HepG2 (cell line): ENCODE measurements around the gene ELOVL2. TPM values are rescaled to one million over a fixed set of nuclear protein-coding genes. Genes with fewer than 3 reads are reported as not detected.

Experiments used
- ATAC-seq: fragments of 200-7000 bp; cut with Tn5 transposase; 3 replicates; pipeline ENCODE4 v1.9.1; 2020; ENCODE audit warnings: mild to moderate bottlenecking, moderate library complexity
- BruUV-seq: library from RNA; stranded (reverse); fragments of 400-500 nt; replicated peaks from 2 replicates; lab custom pipeline; 2021; lab: Mats Ljungman, UMichigan
- CTCF ChIA-PET: fragments of 300-600 bp; formaldehyde crosslinking; extraction: SDS; loops from one replicate; lab custom pipeline; 2021; ENCODE audit warnings: low total read pairs, inconsistent platforms, low intra/inter-chr PET ratio; lab: Yijun Ruan, JAX
- POLR2A ChIA-PET: fragments of 350-600 bp; sonication (Branson Sonifier 250); formaldehyde crosslinking; loops from one replicate; lab custom pipeline; 2020; ENCODE audit warnings: antibody characterized with exemption, inconsistent platforms; lab: Yijun Ruan, JAX
- DNase-seq: peaks from one replicate; pipeline ENCODE4 v3.0.0-alpha.2; 2015; ENCODE audit warnings: low spot score
- FAIRE-seq: peaks from 3 replicates; lab custom pipeline; 2011; peaks lifted over from hg19 to GRCh38; lab: Jason Lieb, UNC
- H2AFZ ChIP-seq: one replicate; pipeline ENCODE4 v1.6.1; 2011; ENCODE audit warnings: low read length, inconsistent platforms
- H3K27ac ChIP-seq: fragments of 300-600 bp; 3 replicates; pipeline ENCODE4 v1.8.0; 2011; ENCODE audit warnings: mixed run types, mild to moderate bottlenecking, mixed read lengths, low read length, inconsistent platforms; ENCODE audit not compliant: insufficient read depth; ENCODE audit errors: extremely low read length
- H3K27me3 ChIP-seq, 2 experiments: fragments of 200-600 bp in 1 of 2; 2 replicates in 1 of 2; 3 replicates in 1 of 2; pipeline versions ENCODE4 v1.6.0 to v1.8.0; 2011; ENCODE audit warnings: low read length in 2 of 2, mild to moderate bottlenecking in 2 of 2, moderate library complexity in 2 of 2, inconsistent platforms in 1 of 2; ENCODE audit not compliant: insufficient read depth in 2 of 2, control insufficient read depth in 1 of 2
- H3K36me3 ChIP-seq, 2 experiments: fragments of 200-600 bp in 1 of 2; replicated peaks in 1 of 2; 2 replicates in 1 of 2; 3 replicates in 1 of 2; pipeline versions ENCODE4 v1.5.1 to v1.8.0; 2011; ENCODE audit warnings: low read length in 2 of 2, inconsistent platforms in 1 of 2; ENCODE audit not compliant: insufficient read depth in 2 of 2, control insufficient read depth in 1 of 2
- H3K4me1 ChIP-seq: 2 replicates; pipeline ENCODE4 v1.5.1; 2012; ENCODE audit warnings: low read length, inconsistent platforms; ENCODE audit not compliant: insufficient read depth
- H3K4me2 ChIP-seq: 2 replicates; pipeline ENCODE4 v1.6.0; 2011; ENCODE audit warnings: low read depth, low read length, inconsistent platforms
- H3K4me3 ChIP-seq, 3 experiments: fragments of 200-600 bp in 1 of 3; sonication (generic), shearing (Covaris generic) in 1 of 3; replicated peaks in 1 of 3; 2 replicates each; pipeline ENCODE4 v1.5.1; 2011 to 2016; ENCODE audit warnings: low read length in 3 of 3, inconsistent platforms in 2 of 3, low read depth in 2 of 3, mild to moderate bottlenecking in 2 of 3, control low read depth in 1 of 3, mixed read lengths in 1 of 3; ENCODE audit not compliant: insufficient read depth in 1 of 3
- H3K79me2 ChIP-seq: one replicate; pipeline ENCODE4 v1.6.1; 2011; ENCODE audit warnings: low read length, inconsistent platforms; ENCODE audit not compliant: insufficient read depth
- H3K9ac ChIP-seq: 2 replicates; pipeline ENCODE4 v1.6.0; 2011; ENCODE audit warnings: mild to moderate bottlenecking, low read depth, low read length, inconsistent platforms; ENCODE audit not compliant: insufficient read depth
- H3K9me3 ChIP-seq: 2 replicates; pipeline ENCODE4 v1.5.1; 2012; ENCODE audit warnings: mild to moderate bottlenecking, low read length
- H4K20me1 ChIP-seq: 2 replicates; pipeline ENCODE4 v1.6.0; 2011; ENCODE audit warnings: inconsistent platforms, mild to moderate bottlenecking, low read length, moderate library complexity; ENCODE audit not compliant: insufficient read depth
- ARNTL ChIP-seq: sonication (generic); formaldehyde crosslinking; IDR thresholded peaks from 2 replicates; pipeline ENCODE4 v1.4.0; 2020; ENCODE audit warnings: mild to moderate bottlenecking, missing genetic modification reagents
- NFE2L2 ChIP-seq: fragments of 150-350 bp; IDR thresholded peaks from 2 replicates; pipeline ENCODE4 v1.6.1; 2014; ENCODE audit warnings: low read length
- POGZ ChIP-seq: sonication (generic); formaldehyde crosslinking; IDR thresholded peaks from 2 replicates; pipeline ENCODE4 v1.4.0; 2020; ENCODE audit warnings: mild to moderate bottlenecking, missing genetic modification reagents
- RFX3 ChIP-seq: IDR thresholded peaks from 2 replicates; pipeline ENCODE4 v1.6.1; 2016; ENCODE audit warnings: missing biosample characterization, missing genetic modification reagents
- SAP130 ChIP-seq: IDR thresholded peaks from 2 replicates; pipeline ENCODE4 v1.6.1; 2016; ENCODE audit warnings: low read depth
- TEAD3 ChIP-seq: optimal IDR thresholded peaks from 2 replicates; pipeline ENCODE3; 2016; ENCODE audit warnings: borderline replicate concordance
- ZSCAN25 ChIP-seq: sonication (generic); formaldehyde crosslinking; IDR thresholded peaks from 2 replicates; pipeline ENCODE4 v1.8.0; 2022; ENCODE audit warnings: mild to moderate bottlenecking, missing genetic modification reagents
- WGBS: methylation state at CpG from one replicate; pipeline ENCODE4 v1.1.6; 2017; ENCODE audit warnings: low lambda C conversion rate; 5-methylcytosine and 5-hydroxymethylcytosine counted together
- in situ Hi-C: cut with HindIII; loops from 2 replicates; pipeline ENCODE4 v1.10.0; 2017; ENCODE audit warnings: low pct_unique_long_range_greater_than_20kb; ENCODE audit not compliant: extremely low pct_ligation_motif_present
- intact Hi-C: fragments of 100-400 bp; cut with micrococcal nuclease; formaldehyde crosslinking; loops from one replicate; pipeline ENCODE4 v1.10.0; 2022; ENCODE audit not compliant: unreplicated experiment
- polyA plus RNA-seq, 8 experiments: library from polyadenylated mRNA; depleted of rRNA in 3 of 8; stranded (reverse) in 7 of 8; unstranded in 1 of 8; fragments of >200 nt; fragmentation: Illumina TruSeq in 4 of 8; extraction: Trizol in 4 of 8; gene quantifications; 2 replicates each; pipeline versions ENCODE4 v1.2.1 to v1.2.3, GENCODE V29; 2011 to 2016; ENCODE audit warnings: low read depth in 4 of 8, missing spikeins in 1 of 8, mixed read lengths in 1 of 8; ENCODE audit not compliant: insufficient read depth in 1 of 8
- total RNA-seq, 5 experiments: library from RNA; depleted of rRNA; stranded (reverse); fragments of >200 nt; fragmentation: Illumina TruSeq; extraction: Trizol; gene quantifications; 2 replicates each; pipeline ENCODE4 v1.2.3, GENCODE V29; 2016; ENCODE audit warnings: low read depth in 1 of 5
- TF ChIP-seq, protein P1 (sequence below): sonication (generic); formaldehyde crosslinking; IDR thresholded peaks from 2 replicates; pipeline ENCODE4 v1.4.0; 2020; ENCODE audit warnings: low read depth, mild to moderate bottlenecking, missing genetic modification reagents
- TF ChIP-seq, protein P2 (sequence below): sonication (generic); formaldehyde crosslinking; IDR thresholded peaks from 2 replicates; pipeline ENCODE4 v1.5.0; 2020; ENCODE audit warnings: mild to moderate bottlenecking, missing genetic modification reagents
- TF ChIP-seq, protein P3 (sequence below): sonication (generic); formaldehyde crosslinking; conservative IDR thresholded peaks from 2 replicates; pipeline ENCODE4 v1.8.0; 2022; ENCODE audit warnings: mild to moderate bottlenecking, moderate library complexity, missing genetic modification reagents
- TF ChIP-seq, protein P4 (sequence below): sonication (generic); formaldehyde crosslinking; IDR thresholded peaks from 2 replicates; pipeline ENCODE4 v1.5.0; 2020; ENCODE audit warnings: mild to moderate bottlenecking, missing genetic modification reagents, borderline replicate concordance

ELOVL2 gene
- total and polyA plus RNA-seq, 2 of the 13 experiments (the other 11 are each of a cell fraction or from before 2014, with no cell fraction given) = 43.6 to 65.4 TPM

DNA sequence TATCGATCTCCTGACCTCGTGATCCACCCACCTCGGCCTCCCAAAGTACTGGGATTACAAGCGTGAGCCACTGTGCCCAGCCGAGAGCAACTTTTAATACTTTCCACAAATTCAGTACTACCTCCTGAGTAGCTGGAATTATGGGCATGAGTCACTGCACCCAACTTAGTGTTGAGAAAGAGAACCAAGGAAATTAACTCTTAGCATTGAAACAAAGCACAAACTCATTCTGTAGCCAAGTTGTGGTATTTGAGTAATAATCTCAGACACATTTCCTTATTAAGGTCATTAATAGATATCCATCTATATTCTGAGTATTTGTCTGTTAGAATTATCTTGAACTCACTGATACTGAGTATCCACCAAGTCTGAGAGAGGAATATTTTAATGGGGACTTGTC lies 14.3 kb upstream of the ELOVL2 start:
- no peak for TF ChIP-seq NFE2L2
- TF ChIP-seq, protein P1, sequence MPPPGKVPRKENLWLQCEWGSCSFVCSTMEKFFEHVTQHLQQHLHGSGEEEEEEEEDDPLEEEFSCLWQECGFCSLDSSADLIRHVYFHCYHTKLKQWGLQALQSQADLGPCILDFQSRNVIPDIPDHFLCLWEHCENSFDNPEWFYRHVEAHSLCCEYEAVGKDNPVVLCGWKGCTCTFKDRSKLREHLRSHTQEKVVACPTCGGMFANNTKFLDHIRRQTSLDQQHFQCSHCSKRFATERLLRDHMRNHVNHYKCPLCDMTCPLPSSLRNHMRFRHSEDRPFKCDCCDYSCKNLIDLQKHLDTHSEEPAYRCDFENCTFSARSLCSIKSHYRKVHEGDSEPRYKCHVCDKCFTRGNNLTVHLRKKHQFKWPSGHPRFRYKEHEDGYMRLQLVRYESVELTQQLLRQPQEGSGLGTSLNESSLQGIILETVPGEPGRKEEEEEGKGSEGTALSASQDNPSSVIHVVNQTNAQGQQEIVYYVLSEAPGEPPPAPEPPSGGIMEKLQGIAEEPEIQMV (CRISPR knock-in tag) = no peak
- TF ChIP-seq, all 625 proteins: peak for 0
- DNase-seq = no peak
- ChIA-PET POLR2A (interaction anchor here (1.2 kb wide), 1 partner anchor 9 kb away, joined by 3 read pairs; no protein-coding TSS in a partner anchor), CTCF (no interaction called here)
- H3K4me1 ChIP-seq = peaks cover 38% of the 10 kb centered on the region
- no peaks in the 10 kb centered on the region for H3K27me3 ChIP-seq
- in situ Hi-C loops (loop anchor here (25.0 kb wide), 1 partner anchor 571 kb away; no protein-coding TSS in a partner anchor), intact Hi-C loops (no loop called here)
- no peak overlapping the region for H3K27ac ChIP-seq
- no peaks in the 10 kb centered on the region for H3K79me2 ChIP-seq
- no peaks in the 10 kb centered on the region for H3K36me3 ChIP-seq
- ATAC-seq = no peak
- H2AFZ ChIP-seq = no peak overlapping the region
- H3K9ac ChIP-seq = no peak overlapping the region
- H3K4me3 ChIP-seq = no peak overlapping the region
- no peak overlapping the region for H3K4me2 ChIP-seq
- FAIRE-seq = no peak
- WGBS = 97% methylated on average over 5 of the region's 5 CpGs
- no peaks in the 10 kb centered on the region for H3K9me3 ChIP-seq
- H4K20me1 ChIP-seq = no peaks in the 10 kb centered on the region
- BruUV-seq = no TSS peak

DNA sequence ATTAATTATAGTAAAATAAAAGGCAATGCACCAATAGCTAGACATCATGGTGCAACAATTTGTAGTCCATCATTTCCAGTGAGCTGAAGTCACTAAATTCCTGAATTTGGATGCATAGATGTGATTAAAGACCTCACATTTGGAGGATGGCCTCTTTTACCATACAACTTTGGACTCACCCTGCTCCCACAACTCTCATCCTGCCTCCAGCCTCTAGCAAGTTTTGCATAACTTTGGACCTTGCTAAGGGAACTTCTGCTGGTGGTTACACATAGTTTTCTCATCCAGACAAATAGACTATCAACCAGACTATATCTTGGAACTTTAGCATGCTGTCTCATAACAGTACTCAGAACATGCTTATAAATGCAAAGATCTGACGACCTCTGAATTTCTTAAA lies 12.8 kb upstream of the ELOVL2 start:
- POLR2A ChIA-PET = interaction anchor here (1.2 to 2.1 kb wide), 2 partner anchors 8 to 17 kb away, joined by 4 to 6 read pairs; no protein-coding TSS in a partner anchor
- BruUV-seq = no TSS peak
- no peak for TF ChIP-seq ZSCAN25
- TF ChIP-seq POGZ (CRISPR knock-in tag) = peak; percentile 17; the same call in 1 of the 2 replicates
- TF ChIP-seq SAP130 (CRISPR knock-in tag) = 0 out of 2 replicates have a peak, but pooled peaks have one; percentile 20
- peak; percentile 2 for TF ChIP-seq TEAD3
- TF ChIP-seq, protein P2, sequence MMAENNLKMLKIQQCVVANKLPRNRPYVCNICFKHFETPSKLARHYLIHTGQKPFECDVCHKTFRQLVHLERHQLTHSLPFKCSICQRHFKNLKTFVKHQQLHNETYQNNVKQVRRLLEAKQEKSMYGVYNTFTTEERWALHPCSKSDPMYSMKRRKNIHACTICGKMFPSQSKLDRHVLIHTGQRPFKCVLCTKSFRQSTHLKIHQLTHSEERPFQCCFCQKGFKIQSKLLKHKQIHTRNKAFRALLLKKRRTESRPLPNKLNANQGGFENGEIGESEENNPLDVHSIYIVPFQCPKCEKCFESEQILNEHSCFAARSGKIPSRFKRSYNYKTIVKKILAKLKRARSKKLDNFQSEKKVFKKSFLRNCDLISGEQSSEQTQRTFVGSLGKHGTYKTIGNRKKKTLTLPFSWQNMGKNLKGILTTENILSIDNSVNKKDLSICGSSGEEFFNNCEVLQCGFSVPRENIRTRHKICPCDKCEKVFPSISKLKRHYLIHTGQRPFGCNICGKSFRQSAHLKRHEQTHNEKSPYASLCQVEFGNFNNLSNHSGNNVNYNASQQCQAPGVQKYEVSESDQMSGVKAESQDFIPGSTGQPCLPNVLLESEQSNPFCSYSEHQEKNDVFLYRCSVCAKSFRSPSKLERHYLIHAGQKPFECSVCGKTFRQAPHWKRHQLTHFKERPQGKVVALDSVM (CRISPR knock-in tag) = peak; percentile 71
- no peak for TF ChIP-seq RFX3 (CRISPR knock-in tag)
- TF ChIP-seq, protein P3, sequence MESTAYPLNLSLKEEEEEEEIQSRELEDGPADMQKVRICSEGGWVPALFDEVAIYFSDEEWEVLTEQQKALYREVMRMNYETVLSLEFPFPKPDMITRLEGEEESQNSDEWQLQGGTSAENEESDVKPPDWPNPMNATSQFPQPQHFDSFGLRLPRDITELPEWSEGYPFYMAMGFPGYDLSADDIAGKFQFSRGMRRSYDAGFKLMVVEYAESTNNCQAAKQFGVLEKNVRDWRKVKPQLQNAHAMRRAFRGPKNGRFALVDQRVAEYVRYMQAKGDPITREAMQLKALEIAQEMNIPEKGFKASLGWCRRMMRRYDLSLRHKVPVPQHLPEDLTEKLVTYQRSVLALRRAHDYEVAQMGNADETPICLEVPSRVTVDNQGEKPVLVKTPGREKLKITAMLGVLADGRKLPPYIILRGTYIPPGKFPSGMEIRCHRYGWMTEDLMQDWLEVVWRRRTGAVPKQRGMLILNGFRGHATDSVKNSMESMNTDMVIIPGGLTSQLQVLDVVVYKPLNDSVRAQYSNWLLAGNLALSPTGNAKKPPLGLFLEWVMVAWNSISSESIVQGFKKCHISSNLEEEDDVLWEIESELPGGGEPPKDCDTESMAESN = no peak
- TF ChIP-seq, protein P4, sequence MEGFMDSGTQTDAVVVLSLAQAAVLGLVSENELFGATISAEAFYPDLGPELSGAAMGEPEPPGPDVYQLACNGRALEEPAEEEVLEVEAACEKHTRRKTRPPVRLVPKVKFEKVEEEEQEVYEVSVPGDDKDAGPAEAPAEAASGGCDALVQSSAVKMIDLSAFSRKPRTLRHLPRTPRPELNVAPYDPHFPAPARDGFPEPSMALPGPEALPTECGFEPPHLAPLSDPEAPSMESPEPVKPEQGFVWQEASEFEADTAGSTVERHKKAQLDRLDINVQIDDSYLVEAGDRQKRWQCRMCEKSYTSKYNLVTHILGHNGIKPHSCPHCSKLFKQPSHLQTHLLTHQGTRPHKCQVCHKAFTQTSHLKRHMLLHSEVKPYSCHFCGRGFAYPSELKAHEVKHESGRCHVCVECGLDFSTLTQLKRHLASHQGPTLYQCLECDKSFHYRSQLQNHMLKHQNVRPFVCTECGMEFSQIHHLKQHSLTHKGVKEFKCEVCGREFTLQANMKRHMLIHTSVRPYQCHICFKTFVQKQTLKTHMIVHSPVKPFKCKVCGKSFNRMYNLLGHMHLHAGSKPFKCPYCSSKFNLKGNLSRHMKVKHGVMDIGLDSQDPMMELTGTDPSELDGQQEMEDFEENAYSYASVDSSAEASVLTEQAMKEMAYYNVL (CRISPR knock-in tag) = no peak
- no peak for TF ChIP-seq ARNTL (CRISPR knock-in tag)
- TF ChIP-seq, all 625 proteins: peak for 4
- Histone ChIP-seq H3K4me1 (peaks cover 44% of the 10 kb centered on the region), H3K79me2 (no peaks in the 10 kb centered on the region), H3K4me2 (no peak overlapping the region), H3K4me3 (no peak overlapping the region), H2AFZ (no peak overlapping the region), H3K27ac (no peak overlapping the region), H3K9ac (no peak overlapping the region), H3K27me3 (no peaks in the 10 kb centered on the region), H4K20me1 (no peaks in the 10 kb centered on the region), H3K36me3 (no peaks in the 10 kb centered on the region), H3K9me3 (no peaks in the 10 kb centered on the region)
- CTCF ChIA-PET = no interaction called here
- DNase-seq (no peak), ATAC-seq (peak; percentile 61), FAIRE-seq (no peak)
- intact Hi-C loops = no loop called here
- 69% methylated on average over 1 of the region's 1 CpG for WGBS
- in situ Hi-C loops = loop anchor here (25.0 kb wide), 1 partner anchor 570 kb away; no protein-coding TSS in a partner anchor
